GM21528 (cell line): ENCODE results near the gene MRGPRF.

Experiments used
- ATAC-seq: cut with Tn5 transposase; IDR thresholded peaks from one replicate; pipeline ENCODE4 v1.9.1; 2021; ENCODE audit warnings: mild to moderate bottlenecking, moderate library complexity; ENCODE audit not compliant: unreplicated experiment, low FRiP score

Gene MRGPRF

DNA sequence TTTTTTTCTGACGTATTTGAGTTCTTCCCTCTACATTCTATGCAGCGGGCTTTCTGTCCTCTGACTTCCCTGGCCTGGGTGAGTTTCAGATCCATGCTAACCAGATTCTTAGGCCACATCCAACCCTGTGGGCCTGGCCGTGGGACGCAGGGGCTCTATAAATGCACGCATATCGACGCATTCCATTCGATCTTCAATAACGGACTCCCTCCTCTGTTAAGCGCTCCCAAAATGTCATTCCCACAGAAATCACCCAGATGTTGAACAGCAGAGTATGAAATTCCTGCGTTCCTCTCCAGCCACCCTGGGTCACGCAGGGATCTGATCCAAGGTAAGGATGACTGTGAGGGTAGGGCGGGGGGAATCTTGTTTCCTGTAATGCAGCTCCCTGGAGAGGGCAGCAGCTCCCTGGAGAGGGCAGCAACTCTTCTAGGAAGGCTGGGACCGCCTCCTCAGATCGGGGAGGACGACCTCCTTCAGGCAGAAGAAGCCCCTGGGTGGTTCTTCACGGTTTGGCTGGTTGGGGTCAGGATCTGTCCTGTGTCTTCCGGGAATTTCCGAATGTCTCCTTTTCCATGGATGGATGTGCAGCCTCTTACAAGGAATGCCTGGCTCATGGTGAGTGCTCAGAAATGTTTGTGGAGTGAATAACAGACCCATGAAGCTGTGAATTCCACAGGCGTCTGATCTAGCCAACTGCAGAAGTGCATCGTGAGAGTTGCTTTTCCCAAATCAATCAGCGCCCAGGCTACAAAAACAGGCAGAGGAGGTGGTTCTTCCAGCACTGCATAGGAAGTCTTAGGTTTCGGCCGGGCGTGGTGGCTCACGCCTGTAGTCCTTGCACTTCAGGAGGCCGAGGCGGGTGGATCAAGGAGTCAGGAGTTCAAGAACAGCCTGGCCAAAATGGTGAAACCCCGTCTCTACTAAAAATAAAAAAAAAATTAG is 44.5 kb downstream of the MRGPRF start:
- no peak for ATAC-seq

DNA sequence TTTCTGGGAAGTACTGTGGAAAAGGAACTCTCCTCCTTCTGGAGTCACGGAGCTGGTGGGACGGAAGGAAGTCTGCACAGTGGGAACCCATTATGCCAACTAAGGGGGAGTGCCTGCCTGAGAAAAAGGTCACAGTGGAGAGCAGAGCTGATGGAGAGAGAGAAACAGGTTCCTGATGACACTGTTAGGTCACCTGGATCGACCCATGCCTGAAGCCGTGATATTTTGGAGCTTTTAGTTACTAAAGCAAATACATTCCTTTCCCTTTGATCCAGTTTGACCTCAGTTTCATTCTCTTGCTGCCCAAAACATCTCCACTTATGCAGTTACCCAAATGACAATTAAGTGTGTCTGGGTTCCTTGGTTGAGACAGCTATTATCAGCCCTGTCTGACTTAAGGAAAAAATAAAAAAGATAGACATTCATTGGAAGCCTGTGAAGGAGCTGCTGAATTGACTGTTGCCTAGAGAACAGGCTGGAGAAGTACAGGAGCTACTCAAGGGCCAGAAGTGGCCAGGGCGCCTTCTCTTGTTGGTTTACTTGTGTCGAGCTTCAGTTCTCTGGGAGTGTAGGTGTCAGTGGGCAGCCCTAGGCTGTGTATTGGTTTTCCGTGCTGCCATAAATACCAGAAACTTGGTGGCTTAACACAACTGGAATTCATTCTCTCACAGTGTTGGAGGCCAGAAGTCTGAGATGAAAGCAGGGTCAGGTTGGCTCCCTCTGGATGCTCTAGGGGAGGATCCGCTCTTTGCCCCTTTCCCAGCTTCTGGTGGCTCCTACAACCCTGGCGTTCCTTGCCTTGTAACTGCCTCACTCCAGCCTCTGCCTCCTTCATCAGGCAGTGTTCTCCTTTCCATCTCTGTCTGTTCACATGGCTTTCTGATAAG is 45.9 kb downstream of the MRGPRF start:
- ATAC-seq, result no peak

DNA sequence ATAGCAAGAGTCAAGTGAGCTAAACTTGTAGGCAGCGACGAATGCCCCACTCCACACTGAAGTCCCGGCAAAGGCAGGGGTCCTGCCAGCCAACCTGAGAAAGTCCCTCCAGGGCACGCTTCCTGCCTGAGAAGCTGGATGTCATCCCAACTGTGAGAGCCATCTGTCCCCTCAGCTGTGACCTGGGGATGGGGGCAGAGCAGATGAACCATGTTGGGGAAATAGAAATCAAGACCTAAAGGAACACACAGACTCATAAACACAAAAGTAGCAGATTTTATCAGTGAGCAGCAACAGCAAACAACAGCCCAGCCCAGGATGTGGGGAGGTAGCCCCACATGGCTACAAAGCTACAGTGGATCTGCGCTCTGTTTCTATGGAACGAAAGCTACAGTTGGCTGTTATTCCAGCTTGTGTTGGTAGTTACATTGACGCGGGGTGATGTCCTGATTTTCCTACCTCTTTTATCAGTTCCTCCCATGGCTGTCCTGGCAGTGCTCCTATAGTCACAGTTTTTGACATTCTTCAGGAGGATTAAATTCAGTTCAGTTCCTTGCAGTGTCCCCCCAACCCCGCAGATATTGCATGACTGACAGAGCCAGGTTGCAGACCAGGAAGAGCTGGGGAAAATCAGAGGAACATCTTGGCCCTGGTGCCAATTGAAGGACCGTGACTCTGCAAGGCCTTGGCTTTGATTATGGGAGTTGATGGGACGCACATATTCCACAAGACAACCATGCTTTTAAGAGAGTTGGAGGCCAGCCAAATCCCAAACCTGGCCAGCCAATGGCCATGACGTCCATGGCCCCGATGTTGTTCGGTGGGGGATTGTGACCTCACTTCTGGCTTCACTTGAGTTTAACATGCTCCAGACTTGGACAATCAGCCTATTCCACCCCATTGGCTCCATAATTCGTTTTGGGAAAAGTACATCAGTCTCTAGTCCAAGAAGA is 46.9 kb downstream of the MRGPRF start:
- ATAC-seq, result no peak

DNA sequence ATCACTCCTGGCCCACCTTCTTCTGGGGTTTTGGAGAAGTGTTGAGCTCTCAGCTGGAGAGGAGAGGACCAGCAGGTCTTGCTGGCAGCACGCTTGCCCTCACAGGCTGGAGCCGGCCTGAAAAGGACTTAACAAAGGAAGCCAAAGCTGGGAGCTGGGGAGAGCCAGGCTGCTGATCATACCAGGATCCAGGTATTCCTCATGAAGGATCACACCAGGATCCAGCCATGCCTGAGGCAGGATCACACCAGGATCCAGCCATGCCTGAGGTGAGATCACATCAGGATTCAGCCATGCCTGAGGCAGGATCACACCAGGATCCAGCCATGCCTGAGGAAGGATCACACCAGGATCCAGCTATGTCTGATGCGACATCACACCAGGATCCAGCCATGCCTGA is 49.3 kb downstream of the MRGPRF start:
- no peak for ATAC-seq

DNA sequence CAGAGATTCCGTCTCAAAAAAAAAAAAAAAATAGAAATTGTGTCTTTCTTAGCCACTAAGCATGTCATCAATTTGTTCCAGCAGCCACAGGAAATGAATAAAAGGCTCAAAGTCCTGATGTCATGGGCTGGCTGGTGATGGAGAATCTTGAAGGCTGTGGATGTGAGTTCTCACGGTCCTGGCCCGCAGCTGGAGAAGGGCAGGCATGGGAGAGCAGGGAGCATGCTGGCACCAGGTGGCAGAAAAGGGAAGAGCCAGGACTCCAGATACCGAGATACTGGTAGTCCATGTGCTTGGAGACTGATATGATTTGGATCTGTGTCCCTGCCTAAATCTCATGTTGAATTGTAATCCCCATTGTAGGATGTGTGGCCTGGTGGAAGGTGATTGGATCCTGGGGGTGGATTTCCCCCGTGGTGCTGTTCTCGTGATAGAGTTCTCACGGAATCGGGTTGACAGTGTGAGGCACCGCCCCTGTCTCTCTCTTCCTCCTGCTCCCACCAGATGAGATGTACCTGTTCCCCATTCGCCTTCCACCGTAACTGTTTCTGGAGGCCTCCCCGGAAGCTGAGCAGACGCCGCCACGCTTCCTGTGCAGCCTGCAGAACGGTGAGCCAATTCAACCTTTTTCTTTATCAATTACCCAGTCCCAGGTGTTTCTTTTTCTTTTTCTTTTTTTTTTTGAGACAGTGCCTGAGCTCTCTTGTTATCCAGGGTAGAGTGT is 50.4 kb downstream of the MRGPRF start:
- ATAC-seq, result no peak

DNA sequence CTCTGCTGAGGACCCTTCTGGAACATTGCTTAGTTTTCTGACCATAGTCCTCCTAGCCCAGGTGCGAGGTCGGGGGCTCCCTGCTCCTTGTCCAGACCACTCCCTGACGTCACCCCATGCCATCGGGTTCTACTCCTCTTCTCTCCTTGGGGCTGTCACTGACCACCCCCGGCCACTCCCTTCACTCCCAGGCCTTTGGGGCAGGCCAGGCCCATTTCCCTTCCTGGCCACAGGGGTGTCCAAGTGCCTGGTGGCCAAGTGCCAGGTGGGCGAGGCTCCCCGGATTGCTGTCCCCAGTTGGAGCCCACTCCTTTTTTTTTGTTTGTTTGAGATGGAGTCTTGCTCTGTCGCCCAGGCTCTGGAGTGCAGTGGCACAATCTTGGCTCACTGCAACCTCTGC is 51.8 kb downstream of the MRGPRF start:
- ATAC-seq, result no peak

DNA sequence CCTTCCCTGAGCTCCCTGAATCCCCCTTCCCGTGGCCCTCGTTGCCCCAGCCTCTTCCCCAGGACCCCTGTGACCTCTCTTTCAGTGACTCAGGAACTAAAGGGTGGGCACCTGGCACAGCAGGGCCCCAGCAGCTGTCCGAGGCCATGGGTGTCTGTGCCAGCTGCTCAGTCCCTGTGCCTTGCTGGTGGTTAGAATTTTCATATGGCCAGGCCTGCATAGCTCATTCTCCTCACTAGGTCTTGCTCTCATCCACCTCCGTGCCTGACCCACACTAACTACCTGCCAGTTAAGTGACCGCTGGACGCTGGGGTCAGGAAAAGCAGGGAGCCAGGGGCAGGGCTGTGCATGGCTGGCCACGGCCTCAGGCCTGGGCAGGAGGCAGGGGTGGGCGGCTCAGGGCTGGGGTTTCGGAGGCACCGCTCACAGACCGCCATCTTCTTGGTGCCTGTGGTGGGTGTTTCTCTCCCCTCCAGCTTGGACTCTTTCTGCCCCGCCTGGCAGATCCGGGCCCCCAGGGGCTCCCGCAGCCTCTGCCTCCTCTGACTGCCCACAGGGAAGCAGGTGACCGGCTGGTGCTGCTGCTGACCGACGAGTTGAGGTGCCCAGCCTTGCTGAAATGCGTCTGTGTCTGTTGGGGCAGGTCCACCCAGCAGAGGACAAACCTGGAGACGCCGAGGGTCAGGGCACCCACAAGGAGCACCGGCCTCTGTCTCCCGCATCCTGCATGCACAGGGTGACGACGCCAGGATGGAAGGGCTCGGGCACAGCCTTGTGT is 52.6 kb downstream of the MRGPRF start:
- ATAC-seq, result no peak

DNA sequence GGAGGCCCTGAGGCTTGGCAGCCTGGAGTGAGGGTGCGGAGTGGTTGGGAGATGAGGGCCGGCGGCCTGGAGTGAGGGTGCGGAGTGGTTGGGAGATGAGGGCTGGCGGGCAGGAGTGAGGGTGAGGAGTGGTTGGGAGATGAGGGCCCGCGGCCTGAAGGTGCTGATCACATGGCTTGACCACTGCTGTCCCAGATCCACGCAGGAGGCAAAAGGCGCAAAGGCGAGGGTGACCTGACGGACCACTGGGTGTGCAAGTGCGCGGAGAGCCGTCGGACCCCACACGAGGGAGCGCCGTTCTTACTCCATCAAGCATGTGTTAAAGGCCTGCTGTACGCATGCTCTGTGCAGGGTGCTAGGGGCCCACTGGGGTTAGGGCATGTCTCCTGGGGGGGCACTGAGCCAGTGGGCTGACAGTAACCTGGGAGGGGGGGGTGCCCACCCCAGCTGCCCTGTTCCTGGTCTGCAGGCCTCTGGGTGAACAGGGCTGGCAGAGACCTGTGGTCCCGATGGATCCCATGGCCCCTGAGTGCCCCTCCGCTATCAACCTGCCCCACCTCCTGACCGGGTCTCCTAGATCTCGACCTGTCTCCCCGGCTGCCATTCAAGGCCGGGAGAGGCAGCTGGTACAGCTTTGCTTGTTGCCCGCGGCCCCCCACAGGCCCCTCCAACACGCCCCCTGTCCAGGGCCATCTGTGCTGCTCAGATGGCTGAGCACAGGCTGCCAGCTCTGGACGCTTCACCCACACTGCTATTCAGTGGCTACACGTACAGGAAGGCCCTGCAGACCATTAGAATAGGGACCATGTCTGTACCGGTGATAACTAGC is 53.4 kb downstream of the MRGPRF start:
- no peak for ATAC-seq

DNA sequence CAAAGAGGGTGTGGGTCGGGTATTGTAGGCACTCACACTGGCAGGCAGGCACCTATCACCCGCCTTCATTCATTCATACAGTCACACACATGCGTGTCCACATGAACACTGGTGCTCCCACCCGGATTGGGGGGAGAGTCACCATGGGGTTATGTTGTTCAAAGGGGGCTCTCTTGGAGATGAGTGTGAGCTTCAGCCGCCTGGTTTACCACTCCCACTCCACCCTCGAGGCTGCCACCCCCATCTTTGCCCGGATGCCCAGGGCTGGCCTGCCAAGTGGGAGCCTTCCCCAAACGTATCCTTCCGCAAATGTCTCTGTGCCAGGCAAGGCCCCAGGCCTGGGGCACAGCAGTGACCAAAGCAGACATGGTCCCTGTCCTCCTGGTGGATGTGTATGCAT is 54.8 kb downstream of the MRGPRF start:
- no peak for ATAC-seq

DNA sequence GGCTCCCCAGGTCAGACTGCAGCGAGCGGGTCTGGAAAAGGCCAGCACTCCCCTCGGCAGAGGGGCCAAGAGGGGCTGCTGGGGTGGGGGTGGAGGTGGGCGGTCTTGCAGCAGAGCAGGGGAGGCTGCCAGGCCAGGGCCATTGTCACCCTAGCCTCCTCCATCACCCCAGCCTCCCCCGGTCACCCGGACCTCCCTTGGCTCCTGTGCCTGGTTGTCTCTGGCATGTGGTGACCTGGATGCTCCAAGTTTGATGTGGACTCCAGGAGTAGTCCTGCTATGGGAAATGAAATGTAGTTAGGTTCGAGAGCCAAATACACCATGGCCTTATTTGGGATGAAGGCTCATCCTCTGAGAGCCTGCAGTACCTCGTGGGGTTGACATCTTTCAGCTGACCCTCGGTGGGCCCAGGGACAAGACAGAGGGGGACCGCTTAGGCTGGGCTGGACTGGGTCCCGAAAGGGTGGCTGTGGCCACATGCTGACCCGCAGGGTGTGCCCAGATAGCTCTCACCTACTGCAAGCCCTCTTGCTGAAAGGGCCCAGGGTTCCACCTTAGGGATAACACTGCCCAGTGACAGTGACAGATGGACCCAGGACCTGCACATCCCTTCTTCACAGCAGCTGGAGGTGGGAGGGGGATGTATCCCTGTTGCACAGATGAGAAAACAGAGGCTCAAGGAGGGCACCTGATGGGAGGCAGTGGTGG is 56.3 kb downstream of the MRGPRF start:
- no peak for ATAC-seq

DNA sequence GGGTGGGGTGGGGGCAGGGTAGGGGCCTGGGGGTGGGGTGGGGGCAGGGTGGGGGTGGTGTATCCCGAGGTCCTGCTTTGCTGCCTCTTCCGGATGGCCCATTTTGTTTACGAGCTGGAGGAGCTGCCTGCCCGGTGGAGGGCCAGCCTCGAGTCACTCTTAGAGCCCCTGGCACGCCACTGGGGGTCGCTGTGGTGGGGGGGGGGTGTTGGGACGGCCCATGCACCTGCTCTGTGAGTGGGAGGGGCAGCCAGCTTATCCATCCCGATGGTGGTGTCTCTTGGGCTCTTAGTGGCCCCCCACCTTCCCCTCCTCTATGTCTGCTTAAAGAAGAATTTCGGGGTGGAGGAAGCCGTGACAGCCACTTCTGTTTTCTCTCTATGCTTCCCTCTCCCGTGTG is 56.9 kb downstream of the MRGPRF start:
- no peak for ATAC-seq

DNA sequence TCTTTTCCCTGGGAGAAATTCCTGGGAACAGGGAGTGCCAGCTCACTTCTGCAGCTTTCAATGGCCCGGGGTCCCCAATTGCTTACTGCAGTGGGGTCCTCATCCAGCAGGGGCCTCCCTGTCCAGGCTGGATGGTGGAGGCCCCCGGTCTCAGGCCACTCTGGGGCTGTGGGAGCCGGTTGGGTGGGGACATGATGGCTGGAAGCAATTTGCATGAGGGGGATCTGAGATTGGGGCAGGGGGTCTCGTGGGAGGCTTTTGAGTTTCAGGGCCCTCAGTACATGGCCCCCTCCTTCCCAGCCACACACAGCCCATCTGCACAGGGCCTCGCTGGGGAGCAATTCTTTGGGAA is 57.5 kb downstream of the MRGPRF start:
- no peak for ATAC-seq

DNA sequence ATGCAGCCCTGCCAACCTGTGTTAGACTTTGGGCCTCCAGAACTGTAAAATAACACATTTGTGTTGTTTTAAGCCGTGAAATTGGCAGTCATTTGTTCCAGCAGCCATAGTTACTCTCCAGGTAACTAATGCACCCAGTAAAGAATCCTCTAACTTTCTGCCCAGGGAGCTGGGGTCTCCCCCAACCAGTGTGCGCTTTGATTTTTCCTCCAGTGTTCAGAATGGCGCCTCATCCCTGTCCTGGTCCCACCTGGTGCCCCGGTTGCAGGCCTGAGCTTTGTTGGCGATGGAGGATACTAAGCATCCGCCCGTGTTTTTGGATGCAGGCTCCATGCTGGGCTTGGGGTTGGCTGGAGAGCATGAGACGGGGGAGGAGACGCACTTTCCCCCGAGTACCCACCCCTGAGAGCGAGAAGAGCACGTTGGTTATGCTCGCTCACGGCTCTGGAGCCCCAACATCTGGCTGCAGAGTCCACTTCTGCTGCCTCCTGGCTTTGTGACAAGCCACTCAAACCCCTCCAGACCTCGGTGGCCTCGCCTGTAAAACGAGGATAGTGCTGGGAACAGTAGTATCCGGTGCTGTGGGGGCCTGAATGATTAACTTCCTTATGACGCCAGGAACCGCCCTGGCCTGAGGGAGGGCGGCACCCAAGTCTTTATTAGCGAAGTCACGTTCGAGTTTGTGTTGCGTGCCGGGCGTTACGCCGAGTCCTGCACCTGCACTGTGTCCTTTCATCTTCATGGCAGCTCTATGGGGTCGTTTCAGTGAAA is 58.0 kb downstream of the MRGPRF start:
- ATAC-seq, result no peak
